Body of pancreas (tissue), 4 donors: ENCODE data around the gene ROMO1. TPM values are rescaled to one million over a fixed set of nuclear protein-coding genes. Genes with fewer than 3 reads are reported as not detected.

Source experiments
- ATAC-seq: fragments of 150-250 bp; one replicate; pipeline ENCODE4 v1.9.1; 2016
- DNase-seq, 4 donors: peaks; one replicate each; pipeline ENCODE4 v3.0.0-alpha.2; 2019
- H3K27ac ChIP-seq, 4 donors: fragments of 200-600 bp; sonication (generic); 1 replicate in 3 of 4; 2 replicates in 1 of 4; pipeline versions ENCODE4 v1.5.1 to v1.6.1; 2016 to 2019; ENCODE audit warnings: mild to moderate bottlenecking in 1 of 4, mixed read lengths in 1 of 4, moderate library complexity in 1 of 4
- H3K27me3 ChIP-seq, 2 donors: fragments of 200-600 bp; sonication (generic); one replicate each; pipeline ENCODE4 v1.6.0; 2016; ENCODE audit warnings: mild to moderate bottlenecking in 1 of 2
- H3K36me3 ChIP-seq, 2 donors: fragments of 200-600 bp; sonication (generic); replicated peaks in 1 of 2; 2 replicates each; pipeline ENCODE4 v1.5.1; 2016; ENCODE audit warnings: low read depth in 2 of 2; ENCODE audit not compliant: insufficient read depth in 1 of 2
- H3K4me1 ChIP-seq: fragments of 200-600 bp; sonication (generic); one replicate; pipeline ENCODE4 v1.6.0; 2016
- H3K4me3 ChIP-seq, 2 donors: fragments of 200-600 bp; sonication (generic); 1 replicate in 1 of 2; 2 replicates in 1 of 2; pipeline ENCODE4 v1.5.1; 2016 to 2019
- H3K9me3 ChIP-seq, 3 donors: fragments of 200-600 bp; sonication (generic); 1 replicate in 2 of 3; 2 replicates in 1 of 3; pipeline ENCODE4 v1.5.1; 2016
- CTCF ChIP-seq, 7 experiments: fragments of 450-650 bp in 4 of 7; fragments of 200-600 bp in 3 of 7; sonication (generic) in 3 of 7; IDR thresholded peaks; one replicate each; pipeline ENCODE4 v1.5.1; 2016 to 2019; ENCODE audit warnings: antibody characterized with exemption in 7 of 7
- POLR2A ChIP-seq, 3 donors: fragments of 450-650 bp; IDR thresholded peaks; one replicate each; pipeline ENCODE4 v1.6.1; 2016; ENCODE audit warnings: antibody characterized with exemption in 3 of 3, mild to moderate bottlenecking in 2 of 3
- WGBS, 2 donors: methylation state at CpG; one replicate each; pipeline ENCODE4 v1.1.5; 2017; 5-methylcytosine and 5-hydroxymethylcytosine counted together
- intact Hi-C: fragments of 100-400 bp; cut with DNase I; formaldehyde crosslinking; loops from one replicate; pipeline ENCODE4 v1.15.1; 2023
- total RNA-seq, 2 donors: library from RNA; depleted of rRNA; stranded (reverse); fragments of >200 nt; gene quantifications; one replicate each; pipeline ENCODE4 v1.1.0, GENCODE V29; 2016

The ROMO1 gene
- total RNA-seq, 2 donors from 2014 or later, result 55.0 to 192 TPM

GRCh38 chr20:35661053-35661452, 38.2 kb upstream of the ROMO1 start:
- ATAC-seq (no peak), DNase-seq (no peak)
- intact Hi-C loops, result no loop called here
- TF ChIP-seq POLR2A (IDR thresholded peaks at IDR 0.05) (no peak), CTCF (IDR thresholded peaks at IDR 0.05) (no peak)
- 84 to 93% methylated on average over 2 of the region's 2 CpGs for WGBS, 2 donors
- Histone ChIP-seq H3K9me3 (no peaks in the 10 kb centered on the region), H3K4me3 (no peak overlapping the region), H3K27me3 (no peaks in the 10 kb centered on the region), H3K36me3 (no peaks in the 10 kb centered on the region), H3K4me1 (peaks cover 56% of the 10 kb centered on the region), H3K27ac (peak overlapping the region in 1 of 4 donors; percentile 12)

- Histone ChIP-seq H3K36me3 (no peaks in the 10 kb centered on the region), H3K9me3 (no peaks in the 10 kb centered on the region), H3K27ac (peak overlapping the region in 1 of 4 donors; percentile 11), H3K27me3 (no peaks in the 10 kb centered on the region), H3K4me3 (no peak overlapping the region), H3K4me1 (peaks cover 56% of the 10 kb centered on the region)
- ATAC-seq (no peak), DNase-seq (no peak)
- no peak for TF ChIP-seq CTCF (IDR thresholded peaks at IDR 0.05)
- no peak for TF ChIP-seq POLR2A (IDR thresholded peaks at IDR 0.05)
- intact Hi-C loops, result no loop called here
- WGBS, 2 donors, result 15 to 21% methylated on average over 3 of the region's 3 CpGs
These were observed 37.3 kb upstream of the ROMO1 start for GRCh38 chr20:35661908-35662307.

- TF ChIP-seq CTCF (IDR thresholded peaks at IDR 0.05) (no peak), POLR2A (IDR thresholded peaks at IDR 0.05) (no peak)
- Histone ChIP-seq H3K4me3 (no peak overlapping the region), H3K36me3 (no peaks in the 10 kb centered on the region), H3K9me3 (no peaks in the 10 kb centered on the region), H3K27ac (no peak overlapping the region), H3K4me1 (peaks cover 49% of the 10 kb centered on the region), H3K27me3 (no peaks in the 10 kb centered on the region)
- intact Hi-C loops, result no loop called here
- no peak for DNase-seq
- 5 to 14% methylated on average over 2 of the region's 2 CpGs for WGBS, 2 donors
- ATAC-seq, result no peak
These were observed 36.7 kb upstream of the ROMO1 start for GRCh38 chr20:35662551-35662950.

- WGBS, 2 donors, result 0 to 1% methylated on average over 14 to 28 of the region's 28 CpGs
These were observed 35.4 kb upstream of the ROMO1 start for GRCh38 chr20:35663516-35664465.

More at GRCh38 chr20:35663516-35664465, 35.4 kb upstream of the ROMO1 start:
- Histone ChIP-seq H3K9me3 (no peaks in the 10 kb centered on the region), H3K4me1 (peaks cover 40% of the 10 kb centered on the region), H3K36me3 (no peaks in the 10 kb centered on the region), H3K4me3 (peak overlapping the region; percentile 39 to 45), H3K27ac (peak overlapping the region; percentile 93 to 96 (median 96)), H3K27me3 (no peaks in the 10 kb centered on the region)
- intact Hi-C loops, result no loop called here
- DNase-seq (peak; percentile 38 to 63 (median 50)), ATAC-seq (peak; percentile 11)
- TF ChIP-seq CTCF (IDR thresholded peaks at IDR 0.05), result no peak
- TF ChIP-seq POLR2A (IDR thresholded peaks at IDR 0.05), result no peak
